Sigmoid colon (tissue), 4 donors: ENCODE results near the gene ELP2.

Experiments
- CTCF ChIP-seq, 4 experiments: fragments of 450-650 bp in 3 of 4; fragments of 200-600 bp in 1 of 4; IDR thresholded peaks; one replicate each; pipeline ENCODE4 v1.5.1; 2016 to 2019; ENCODE audit warnings: antibody characterized with exemption in 4 of 4, mild to moderate bottlenecking in 3 of 4, moderate library complexity in 2 of 4
- POLR2AphosphoS5 ChIP-seq, 4 donors: sonication (generic); formaldehyde crosslinking; IDR thresholded peaks; one replicate each; pipeline ENCODE4 v1.6.1; 2017; ENCODE audit warnings: antibody characterized with exemption in 4 of 4

- no peak for TF ChIP-seq CTCF (IDR thresholded peaks at IDR 0.05)
- TF ChIP-seq POLR2AphosphoS5 (IDR thresholded peaks at IDR 0.05) = no peak
These were observed 99.5 kb downstream of the ELP2 start for GRCh38 chr18:36229188-36229587.
